DMS 273 (cell line): ENCODE measurements around the gene UNC80.

Source experiments
- DNase-seq: peaks from one replicate; lab custom pipeline; 2025; ENCODE audit not compliant: unreplicated experiment; lab: John Stamatoyannopoulos, UW

Gene UNC80

DNA sequence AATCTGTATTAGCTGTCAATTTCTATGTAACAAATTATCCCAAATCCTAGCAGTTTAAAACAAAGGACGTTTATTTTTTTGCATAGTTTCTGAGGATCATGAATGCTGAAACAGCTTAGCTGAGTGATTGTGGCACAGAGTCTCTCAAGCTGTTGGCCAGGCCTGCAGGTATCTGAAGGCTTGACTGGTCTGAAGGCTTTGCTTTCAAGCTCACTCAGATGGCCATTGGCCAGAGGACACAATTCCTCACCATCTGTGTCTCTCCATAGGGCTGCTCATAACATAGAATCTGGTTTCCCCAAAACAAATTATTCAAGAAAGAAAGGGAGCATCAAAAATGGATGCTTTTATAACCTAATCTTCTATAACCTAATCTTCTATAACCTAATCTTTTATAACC, 33.7 kb downstream of the UNC80 start:
- DNase-seq: no peak

GRCh38 chr2:209806318-209806717, 34.7 kb downstream of the UNC80 start:
- no peak for DNase-seq

GRCh38 chr2:209808521-209808920, 36.9 kb downstream of the UNC80 start:
- DNase-seq: no peak

DNA sequence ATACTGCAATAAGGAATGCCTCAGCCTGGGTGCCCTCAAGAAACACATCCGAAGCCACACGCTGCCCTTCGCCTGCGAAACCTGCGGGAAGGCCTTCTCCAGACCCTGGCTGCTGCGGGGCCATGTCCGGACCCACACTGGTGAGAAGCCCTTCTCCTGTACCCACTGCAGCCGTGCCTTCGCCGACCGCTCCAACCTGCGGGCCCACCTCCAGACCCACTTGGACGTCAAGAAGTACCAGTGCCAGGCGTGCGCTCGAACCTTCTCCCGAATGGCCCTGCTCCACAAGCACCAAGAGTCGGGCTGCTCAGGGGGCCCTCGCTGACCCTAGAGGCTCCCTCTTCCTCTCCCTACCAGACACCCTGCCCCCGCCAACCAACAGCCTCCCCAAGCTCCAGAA, 37.6 kb downstream of the UNC80 start:
- no peak for DNase-seq

GRCh38 chr2:209817844-209818271, 46.2 kb downstream of the UNC80 start:
- DNase-seq: no peak

- no peak for DNase-seq
Measured at GRCh38 chr2:209818939-209819338, 47.3 kb downstream of the UNC80 start.

DNA sequence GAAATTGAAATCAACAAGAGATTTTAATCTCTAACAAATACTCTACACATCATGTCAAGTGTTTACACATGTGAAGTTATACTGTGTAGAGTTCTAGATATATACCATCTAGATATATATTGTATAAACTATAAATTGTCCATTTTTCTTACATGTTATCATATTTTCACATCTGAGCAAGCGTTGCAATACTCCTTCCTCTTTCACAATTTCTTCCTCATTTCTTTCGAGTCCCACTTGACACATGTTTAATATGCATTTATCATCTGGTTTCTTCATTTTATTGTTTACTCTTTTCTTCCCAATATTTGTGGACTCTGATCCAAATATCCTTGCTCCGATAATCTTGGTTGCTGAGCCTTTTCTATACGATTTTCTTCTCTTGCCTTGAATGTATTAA, 50.2 kb downstream of the UNC80 start:
- DNase-seq: no peak

DNA sequence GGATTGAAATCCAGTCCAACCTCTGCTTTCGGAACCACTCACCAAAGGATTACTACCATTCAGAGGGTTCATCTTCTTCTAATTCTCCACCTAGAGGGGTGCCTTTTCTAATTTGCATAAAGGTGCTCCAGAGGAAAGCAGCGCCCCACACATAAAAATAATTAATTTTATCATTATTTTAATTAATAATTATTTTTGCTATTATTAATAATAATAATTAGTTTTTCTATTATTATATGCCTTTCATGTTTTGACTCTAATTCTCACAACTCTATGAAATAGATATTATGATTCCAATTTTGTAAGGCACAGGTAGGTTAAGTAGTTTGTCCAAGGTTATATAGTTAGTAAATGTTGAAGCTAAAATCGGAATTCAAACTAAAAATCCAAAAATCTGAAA, 51.9 kb downstream of the UNC80 start:
- DNase-seq: no peak

DNA sequence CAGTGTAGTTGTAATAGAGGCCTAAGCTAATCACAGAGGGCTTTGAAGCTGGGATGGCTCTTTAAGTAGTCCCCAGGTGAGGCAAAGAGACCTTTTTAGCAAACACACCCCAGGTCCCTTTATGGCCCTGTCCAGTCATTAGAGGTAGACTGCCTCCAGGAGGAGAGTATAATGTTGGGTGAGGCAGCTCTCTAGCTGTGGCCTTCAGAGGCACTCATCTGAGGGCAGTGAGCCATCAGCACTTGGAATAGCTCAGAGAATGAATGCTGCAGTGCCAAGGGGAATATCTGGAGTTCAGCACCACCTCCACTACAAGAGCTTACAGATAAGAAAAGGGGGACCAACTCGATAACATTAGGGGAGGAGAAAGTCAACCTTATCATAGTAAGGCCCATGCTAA, 52.8 kb downstream of the UNC80 start:
- DNase-seq: no peak

DNA sequence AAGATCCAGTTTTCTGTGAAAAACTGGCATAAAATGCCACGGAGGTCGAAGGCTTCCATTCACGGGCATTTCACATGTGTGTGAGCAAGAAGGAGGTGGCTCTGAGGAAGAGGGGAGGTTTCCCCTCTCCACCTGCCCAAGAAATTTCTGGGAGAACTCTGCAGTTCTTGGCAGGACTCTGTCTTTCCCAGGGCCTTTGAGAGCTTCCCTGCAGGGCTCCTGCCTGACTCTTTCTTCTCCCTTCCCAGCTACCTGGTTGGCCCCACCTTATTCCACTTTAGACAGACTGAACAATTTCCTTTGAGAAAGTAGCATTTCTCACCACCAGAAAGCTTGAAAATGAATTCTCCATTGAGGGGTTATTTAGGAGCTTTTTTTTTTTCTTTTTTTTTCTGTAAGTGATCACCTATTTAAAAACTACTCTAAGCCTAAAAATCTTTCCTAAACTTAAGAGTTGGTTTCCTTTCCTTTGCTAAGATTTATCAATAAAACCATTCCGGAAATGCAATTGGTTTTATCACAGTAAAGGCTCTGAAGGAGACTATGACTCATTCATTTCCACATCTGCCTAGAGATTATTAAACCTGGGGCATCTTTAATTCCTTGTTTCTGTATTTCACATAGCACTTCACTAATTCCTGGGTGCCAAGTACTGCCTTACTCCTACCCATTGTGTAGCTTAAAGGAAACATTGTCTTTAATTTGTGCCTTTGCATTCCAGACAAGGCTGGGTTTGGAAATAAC, 59.3 kb downstream of the UNC80 start:
- no peak for DNase-seq

DNA sequence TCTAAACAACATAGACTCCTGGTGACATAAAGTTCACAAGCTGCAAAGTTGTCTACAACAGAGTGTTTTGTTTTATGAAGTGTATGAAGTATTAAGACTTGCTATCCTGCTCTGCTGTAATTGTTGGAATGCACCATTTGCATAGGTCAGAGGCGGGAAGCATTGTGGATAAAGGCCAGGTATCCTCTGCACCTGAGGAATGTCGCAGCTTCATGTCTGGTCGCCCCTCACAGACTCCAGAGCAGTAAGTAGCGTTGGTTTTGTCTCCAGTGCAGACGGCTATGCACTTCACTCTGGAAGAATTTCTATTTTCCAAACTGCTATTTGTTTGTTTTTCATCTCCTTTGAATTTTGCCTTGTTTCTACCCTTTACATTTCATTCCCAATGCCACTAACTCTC, 63.1 kb downstream of the UNC80 start:
- no peak for DNase-seq

DNA sequence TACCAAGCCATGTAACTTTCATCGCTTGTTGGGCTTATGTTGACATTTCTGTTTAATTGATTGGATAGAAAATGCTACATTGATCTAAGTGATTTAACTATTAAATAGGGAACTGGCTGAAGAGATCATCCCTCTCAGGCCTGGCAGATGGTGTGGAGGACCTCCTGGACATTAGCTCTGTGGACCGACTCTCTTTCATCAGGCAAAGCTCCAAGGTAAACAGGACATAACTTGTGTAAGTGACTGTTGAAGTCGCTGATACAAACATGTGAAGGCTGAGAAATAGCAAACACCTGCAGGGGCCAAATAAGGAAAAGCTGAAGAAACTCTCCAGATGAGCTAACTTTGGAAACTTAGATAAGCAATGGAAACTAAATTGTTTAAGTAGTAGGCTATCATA, 68.8 kb downstream of the UNC80 start:
- DNase-seq: no peak

GRCh38 chr2:209845666-209846065, 74.0 kb downstream of the UNC80 start:
- no peak for DNase-seq

GRCh38 chr2:209864716-209865295, 93.2 kb downstream of the UNC80 start:
- DNase-seq: no peak

DNA sequence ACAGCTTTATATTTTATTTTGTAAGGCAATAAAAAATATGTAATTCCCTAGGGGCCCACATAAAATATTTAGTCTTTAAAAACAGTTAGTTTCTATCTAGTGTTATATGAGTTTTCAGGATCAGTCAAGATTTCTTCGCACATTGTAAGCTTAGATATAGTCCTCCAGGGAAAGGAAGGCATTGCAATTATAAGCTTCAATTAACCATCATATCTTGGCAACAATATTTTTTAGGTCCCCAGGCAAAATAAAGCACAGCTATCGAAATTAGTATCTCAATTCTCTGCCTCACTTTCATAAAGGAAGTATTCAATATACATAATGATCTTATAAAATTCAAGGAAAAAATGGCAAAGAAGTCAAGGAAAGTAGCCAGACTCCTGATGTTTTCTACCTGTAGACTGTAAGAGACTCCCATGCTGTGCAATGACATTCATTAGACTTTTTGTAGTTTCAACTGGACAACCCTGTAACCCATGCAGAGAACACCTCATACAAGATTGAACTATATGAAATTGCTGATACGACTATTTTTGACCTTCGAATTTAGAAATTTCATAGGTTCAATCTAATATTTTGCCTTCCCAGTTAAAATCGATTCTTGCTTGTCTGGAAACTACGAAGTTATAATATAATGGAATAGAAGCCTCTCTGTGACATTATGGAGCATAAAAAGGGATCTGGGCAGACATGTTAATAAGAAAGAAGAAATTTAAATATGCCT, 96.8 kb downstream of the UNC80 start:
- no peak for DNase-seq

GRCh38 chr2:209870067-209870466, 98.4 kb downstream of the UNC80 start:
- no peak for DNase-seq

DNA sequence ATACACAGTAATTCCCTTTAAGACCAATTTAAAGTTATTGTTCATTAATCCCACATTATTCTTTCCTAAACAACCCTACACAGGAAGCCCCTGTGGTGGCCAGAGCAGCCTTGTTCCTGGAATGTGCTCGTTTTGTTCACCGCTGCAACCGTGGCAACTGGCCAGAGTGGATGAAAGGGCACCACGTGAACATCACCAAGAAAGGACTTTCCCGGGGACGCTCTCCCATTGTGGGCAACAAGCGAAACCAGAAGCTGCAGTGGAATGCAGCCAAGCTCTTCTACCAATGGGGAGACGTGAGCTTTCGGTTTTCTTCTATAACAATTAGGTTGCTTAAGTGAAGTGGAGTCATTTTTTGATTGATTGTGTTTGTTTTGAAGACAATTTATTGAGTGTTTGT, 101.0 kb downstream of the UNC80 start:
- no peak for DNase-seq

DNA sequence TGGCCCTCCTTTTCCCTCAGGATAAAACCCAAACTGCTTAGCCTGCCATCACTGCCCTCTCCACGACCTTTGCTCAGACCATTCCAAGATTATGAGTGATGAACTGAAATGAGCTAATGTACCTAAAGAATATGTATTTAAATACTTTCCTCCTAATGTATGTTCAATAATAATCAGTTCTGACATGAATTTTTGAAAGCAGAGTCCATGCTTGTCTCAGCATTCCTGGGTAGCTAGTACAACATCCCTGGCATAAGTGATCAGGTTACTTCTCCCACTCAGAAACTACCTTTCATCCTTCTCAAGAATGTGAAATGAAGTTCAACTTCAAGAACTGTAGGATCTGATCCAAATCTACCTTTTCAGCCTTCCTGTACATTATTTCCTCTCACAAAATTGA, 103.6 kb downstream of the UNC80 start:
- no peak for DNase-seq

- DNase-seq: no peak
Measured at GRCh38 chr2:209876211-209876610, 104.6 kb downstream of the UNC80 start.

GRCh38 chr2:209878701-209879100, 107.1 kb downstream of the UNC80 start:
- no peak for DNase-seq

DNA sequence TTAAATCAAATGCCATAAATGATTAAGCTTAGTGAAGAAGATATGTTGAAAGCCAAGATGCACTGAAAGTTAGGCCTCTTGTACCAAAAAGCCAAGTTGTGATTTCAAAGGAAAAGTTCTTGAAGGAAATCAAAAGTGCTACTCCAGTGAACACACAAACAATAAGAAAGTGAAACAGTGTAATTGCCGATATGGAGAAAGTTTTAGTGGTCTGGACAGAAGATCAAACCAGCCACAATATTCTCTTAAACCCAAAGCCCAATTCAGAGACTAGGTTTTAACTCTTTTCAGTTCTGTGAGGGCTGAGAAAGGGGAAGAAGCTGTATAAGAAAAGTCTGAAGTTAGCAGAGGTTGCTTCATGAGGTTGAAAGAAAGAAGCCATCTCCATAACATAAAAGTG, 129.0 kb downstream of the UNC80 start:
- DNase-seq: no peak

- peak; percentile 58 for DNase-seq
Measured at GRCh38 chr2:209901172-209901571, 129.5 kb downstream of the UNC80 start.
